HUES48 (cell line): ENCODE measurements around the gene CDH5.
"Not testable (repeated sequence)": the region's sequence is repeated elsewhere in the genome, so short reads cannot be mapped to it uniquely, and the experiment has no call there.

Experiments
- H3K27ac ChIP-seq: one replicate; pipeline ENCODE4 v1.7.0; 2013; ENCODE audit warnings: low read depth, low read length, inconsistent platforms
- H3K27me3 ChIP-seq: 2 replicates; pipeline ENCODE4 v1.6.1; 2013; ENCODE audit warnings: mild to moderate bottlenecking, low read length; ENCODE audit not compliant: control insufficient read depth, insufficient read depth
- H3K36me3 ChIP-seq: 2 replicates; pipeline ENCODE4 v1.6.1; 2013; ENCODE audit warnings: low read length; ENCODE audit not compliant: control insufficient read depth, insufficient read depth
- H3K4me1 ChIP-seq: 2 replicates; pipeline ENCODE4 v1.6.1; 2013; ENCODE audit warnings: mild to moderate bottlenecking, low read length; ENCODE audit not compliant: control insufficient read depth, insufficient read depth
- H3K4me3 ChIP-seq: 2 replicates; pipeline ENCODE4 v1.5.1; 2013; ENCODE audit warnings: mild to moderate bottlenecking, low read depth, low read length
- H3K9ac ChIP-seq: 2 replicates; pipeline ENCODE4 v1.6.1; 2013; ENCODE audit warnings: mild to moderate bottlenecking, low read depth, low read length, moderate library complexity
- H3K9me3 ChIP-seq: 2 replicates; pipeline ENCODE4 v1.6.1; 2013; ENCODE audit warnings: low read length; ENCODE audit not compliant: control insufficient read depth, insufficient read depth

CDH5 gene

GRCh38 chr16:66366433-66367299 is at the start of gene CDH5:
CDH5 (plus strand) TSS chr16:66366691; CDS start chr16:66379338, 12,647 bp downstream.
- H3K4me3 ChIP-seq, result no peak within 1 kb of the TSS
- no peaks in the 10 kb centered on the region for H3K27me3 ChIP-seq
- H3K27ac ChIP-seq, result no peak within 1 kb of the TSS
- no peaks in the 10 kb centered on the region for H3K36me3 ChIP-seq
- no peaks in the 10 kb centered on the region for H3K9me3 ChIP-seq
- no peak within 1 kb of the TSS for H3K9ac ChIP-seq
- H3K4me1 ChIP-seq, result peaks cover 16% of the 10 kb centered on the region; the same call in 1 of the 2 replicates

- H3K27ac ChIP-seq, result no peak overlapping the region
- H3K4me3 ChIP-seq, result no peak overlapping the region
- H3K4me1 ChIP-seq, result no peaks in the 10 kb centered on the region
- no peaks in the 10 kb centered on the region for H3K27me3 ChIP-seq
- no peaks in the 10 kb centered on the region for H3K9me3 ChIP-seq
- no peaks in the 10 kb centered on the region for H3K36me3 ChIP-seq
- no peak overlapping the region for H3K9ac ChIP-seq
Measured at GRCh38 chr16:66318505-66318904, 48.0 kb upstream of the CDH5 start.

GRCh38 chr16:66320774-66321173 is 45.7 kb upstream of the CDH5 start:
- H3K27me3 ChIP-seq, result no peaks in the 10 kb centered on the region
- no peak overlapping the region for H3K27ac ChIP-seq
- H3K9me3 ChIP-seq, result no peaks in the 10 kb centered on the region
- H3K36me3 ChIP-seq, result no peaks in the 10 kb centered on the region
- H3K9ac ChIP-seq, result no peak overlapping the region
- no peak overlapping the region for H3K4me3 ChIP-seq
- H3K4me1 ChIP-seq, result peaks cover 11% of the 10 kb centered on the region

GRCh38 chr16:66322174-66322573 is 44.3 kb upstream of the CDH5 start:
- Histone ChIP-seq H3K36me3 (no peaks in the 10 kb centered on the region), H3K4me3 (no peak overlapping the region), H3K9ac (no peak overlapping the region), H3K27me3 (no peaks in the 10 kb centered on the region), H3K27ac (no peak overlapping the region), H3K9me3 (no peaks in the 10 kb centered on the region), H3K4me1 (peaks cover 13% of the 10 kb centered on the region)

GRCh38 chr16:66324815-66325515 is 41.5 kb upstream of the CDH5 start:
- H3K36me3 ChIP-seq, result no peaks in the 10 kb centered on the region
- no peaks in the 10 kb centered on the region for H3K9me3 ChIP-seq
- no peak overlapping the region for H3K4me3 ChIP-seq
- no peaks in the 10 kb centered on the region for H3K27me3 ChIP-seq
- no peak overlapping the region for H3K27ac ChIP-seq
- H3K9ac ChIP-seq, result no peak overlapping the region
- peaks cover 13% of the 10 kb centered on the region for H3K4me1 ChIP-seq

- Histone ChIP-seq H3K9ac (no peak overlapping the region), H3K36me3 (no peaks in the 10 kb centered on the region), H3K4me3 (no peak overlapping the region), H3K9me3 (no peaks in the 10 kb centered on the region), H3K4me1 (peaks cover 13% of the 10 kb centered on the region), H3K27me3 (no peaks in the 10 kb centered on the region), H3K27ac (no peak overlapping the region)
Measured at GRCh38 chr16:66325717-66326376, 40.6 kb upstream of the CDH5 start.

- Histone ChIP-seq H3K9me3 (no peaks in the 10 kb centered on the region), H3K36me3 (no peaks in the 10 kb centered on the region), H3K27me3 (no peaks in the 10 kb centered on the region), H3K4me3 (no peak overlapping the region), H3K4me1 (peaks cover 13% of the 10 kb centered on the region), H3K27ac (no peak overlapping the region), H3K9ac (no peak overlapping the region)
Measured at GRCh38 chr16:66326991-66327513, 39.4 kb upstream of the CDH5 start.

GRCh38 chr16:66328282-66328681 is 38.2 kb upstream of the CDH5 start:
- Histone ChIP-seq H3K27me3 (no peaks in the 10 kb centered on the region), H3K36me3 (no peaks in the 10 kb centered on the region), H3K27ac (no peak overlapping the region), H3K4me3 (no peak overlapping the region), H3K9ac (no peak overlapping the region), H3K4me1 (peaks cover 13% of the 10 kb centered on the region), H3K9me3 (no peaks in the 10 kb centered on the region)

GRCh38 chr16:66331464-66331863 is 35.0 kb upstream of the CDH5 start:
- H3K27ac ChIP-seq, H3K27me3 ChIP-seq, H3K4me1 ChIP-seq, H3K9ac ChIP-seq, H3K4me3 ChIP-seq, H3K9me3 ChIP-seq, H3K36me3 ChIP-seq: not testable (repeated sequence)

GRCh38 chr16:66332634-66333610 is 33.6 kb upstream of the CDH5 start:
- no peak overlapping the region for H3K4me3 ChIP-seq
- H3K27ac ChIP-seq, result no peak overlapping the region
- no peaks in the 10 kb centered on the region for H3K4me1 ChIP-seq
- no peaks in the 10 kb centered on the region for H3K27me3 ChIP-seq
- H3K9me3 ChIP-seq, result no peaks in the 10 kb centered on the region
- H3K36me3 ChIP-seq, result no peaks in the 10 kb centered on the region
- no peak overlapping the region for H3K9ac ChIP-seq
